KMS-11 (cell line): Measurements from ENCODE around the gene ZNF587.

ENCODE experiments used
- H2AFZ ChIP-seq: fragments of 200-600 bp; sonication (generic); 2 replicates; pipeline ENCODE4 v1.6.1; 2016; ENCODE audit warnings: antibody characterized with exemption, mixed run types, low read depth
- H3K27ac ChIP-seq: fragments of 200-600 bp; sonication (generic); 2 replicates; pipeline ENCODE4 v1.6.1; 2016; ENCODE audit warnings: mild to moderate bottlenecking, mixed run types
- H3K27me3 ChIP-seq: fragments of 200-600 bp; sonication (generic); 2 replicates; pipeline ENCODE4 v1.6.1; 2017; ENCODE audit warnings: mild to moderate bottlenecking, low read depth, mixed run types, moderate library complexity; ENCODE audit not compliant: insufficient read depth
- H3K36me3 ChIP-seq: fragments of 200-600 bp; sonication (generic); 2 replicates; pipeline ENCODE4 v1.6.1; 2017; ENCODE audit warnings: mild to moderate bottlenecking, mixed run types; ENCODE audit not compliant: insufficient read depth
- H3K4me1 ChIP-seq: fragments of 200-600 bp; sonication (generic); 2 replicates; pipeline ENCODE4 v1.6.1; 2016; ENCODE audit warnings: mild to moderate bottlenecking, low read depth, mixed run types; ENCODE audit not compliant: poor library complexity, severe bottlenecking
- H3K4me2 ChIP-seq: fragments of 200-600 bp; sonication (generic); 2 replicates; pipeline ENCODE4 v1.7.0; 2016; ENCODE audit warnings: mild to moderate bottlenecking, mixed run types
- H3K4me3 ChIP-seq: fragments of 200-600 bp; sonication (generic); IDR thresholded peaks from 2 replicates; pipeline ENCODE4 v1.6.1; 2017; ENCODE audit warnings: low read depth, low read length, mixed read lengths; ENCODE audit not compliant: insufficient read depth
- H3K79me2 ChIP-seq: fragments of 200-600 bp; sonication (generic); 2 replicates; pipeline ENCODE4 v1.6.1; 2016; ENCODE audit warnings: low read depth, mixed run types; ENCODE audit not compliant: insufficient read depth
- H3K9ac ChIP-seq: fragments of 200-600 bp; sonication (generic); 2 replicates; pipeline ENCODE4 v1.6.1; 2016; ENCODE audit warnings: mild to moderate bottlenecking, mixed run types
- H4K20me1 ChIP-seq: fragments of 200-600 bp; sonication (generic); 2 replicates; pipeline ENCODE4 v1.6.1; 2016; ENCODE audit warnings: mild to moderate bottlenecking, mixed run types; ENCODE audit not compliant: insufficient read depth
- TF ChIP-seq, protein P1 (sequence below): fragments of 200-600 bp; sonication (generic); conservative IDR thresholded peaks from 2 replicates; pipeline ENCODE4 v1.6.1; 2017; ENCODE audit warnings: low read depth, mild to moderate bottlenecking, antibody characterized with exemption, low read length, moderate library complexity, mixed read lengths

Gene ZNF587

GRCh38 chr19:57900311-57900710, 50.7 kb downstream of the ZNF587 start:
- Histone ChIP-seq H3K27me3 (no peaks in the 10 kb centered on the region), H3K9ac (no peak overlapping the region), H3K4me2 (no peak overlapping the region), H3K79me2 (no peaks in the 10 kb centered on the region), H3K4me3 (no peak overlapping the region), H3K4me1 (no peaks in the 10 kb centered on the region), H3K36me3 (no peaks in the 10 kb centered on the region), H2AFZ (no peak overlapping the region), H3K27ac (no peak overlapping the region), H4K20me1 (no peaks in the 10 kb centered on the region)
- TF ChIP-seq, protein P1, sequence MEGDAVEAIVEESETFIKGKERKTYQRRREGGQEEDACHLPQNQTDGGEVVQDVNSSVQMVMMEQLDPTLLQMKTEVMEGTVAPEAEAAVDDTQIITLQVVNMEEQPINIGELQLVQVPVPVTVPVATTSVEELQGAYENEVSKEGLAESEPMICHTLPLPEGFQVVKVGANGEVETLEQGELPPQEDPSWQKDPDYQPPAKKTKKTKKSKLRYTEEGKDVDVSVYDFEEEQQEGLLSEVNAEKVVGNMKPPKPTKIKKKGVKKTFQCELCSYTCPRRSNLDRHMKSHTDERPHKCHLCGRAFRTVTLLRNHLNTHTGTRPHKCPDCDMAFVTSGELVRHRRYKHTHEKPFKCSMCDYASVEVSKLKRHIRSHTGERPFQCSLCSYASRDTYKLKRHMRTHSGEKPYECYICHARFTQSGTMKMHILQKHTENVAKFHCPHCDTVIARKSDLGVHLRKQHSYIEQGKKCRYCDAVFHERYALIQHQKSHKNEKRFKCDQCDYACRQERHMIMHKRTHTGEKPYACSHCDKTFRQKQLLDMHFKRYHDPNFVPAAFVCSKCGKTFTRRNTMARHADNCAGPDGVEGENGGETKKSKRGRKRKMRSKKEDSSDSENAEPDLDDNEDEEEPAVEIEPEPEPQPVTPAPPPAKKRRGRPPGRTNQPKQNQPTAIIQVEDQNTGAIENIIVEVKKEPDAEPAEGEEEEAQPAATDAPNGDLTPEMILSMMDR = no peak

- H3K36me3 ChIP-seq = no peaks in the 10 kb centered on the region; the same call in 1 of the 2 replicates
- H3K27me3 ChIP-seq = no peaks in the 10 kb centered on the region
- TF ChIP-seq, protein P1 = no peak
- H3K4me3 ChIP-seq = no peak overlapping the region
- H3K4me2 ChIP-seq = no peak overlapping the region
- no peaks in the 10 kb centered on the region for H3K79me2 ChIP-seq
- no peaks in the 10 kb centered on the region for H3K4me1 ChIP-seq
- no peaks in the 10 kb centered on the region for H4K20me1 ChIP-seq
- H3K27ac ChIP-seq = no peak overlapping the region
- no peak overlapping the region for H3K9ac ChIP-seq
- no peak overlapping the region for H2AFZ ChIP-seq
Observed at GRCh38 chr19:57903618-57904184, 54.0 kb downstream of the ZNF587 start.

- H3K9ac ChIP-seq = no peak overlapping the region
- H3K36me3 ChIP-seq = no peaks in the 10 kb centered on the region; the same call in 1 of the 2 replicates
- H2AFZ ChIP-seq = no peak overlapping the region
- no peak overlapping the region for H3K4me2 ChIP-seq
- H3K4me1 ChIP-seq = no peaks in the 10 kb centered on the region
- no peaks in the 10 kb centered on the region for H4K20me1 ChIP-seq
- no peaks in the 10 kb centered on the region for H3K27me3 ChIP-seq
- no peaks in the 10 kb centered on the region for H3K79me2 ChIP-seq
- H3K27ac ChIP-seq = no peak overlapping the region
- TF ChIP-seq, protein P1 = no peak
- no peak overlapping the region for H3K4me3 ChIP-seq
Observed at GRCh38 chr19:57905258-57905657, 55.6 kb downstream of the ZNF587 start.

DNA sequence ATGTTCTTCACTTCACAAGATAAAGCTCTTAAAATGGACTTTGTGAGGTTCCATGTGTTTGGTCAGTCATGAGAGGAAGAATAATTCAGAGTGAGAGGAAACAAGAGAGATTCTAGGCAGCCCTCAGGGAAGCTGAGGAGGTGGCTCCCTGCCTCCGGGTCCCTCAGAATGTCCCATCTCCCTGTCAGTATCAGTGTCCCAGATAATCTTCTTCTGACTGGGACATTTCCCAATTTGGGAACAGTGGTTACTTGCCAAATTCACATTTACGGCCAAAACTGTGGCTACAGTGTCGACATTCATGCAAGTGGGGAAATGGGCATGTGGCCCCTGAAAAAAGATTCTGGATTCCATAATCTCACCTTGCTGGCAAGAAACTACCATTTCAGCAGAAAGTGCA, 57.7 kb downstream of the ZNF587 start:
- H3K4me2 ChIP-seq = no peak overlapping the region
- no peak overlapping the region for H2AFZ ChIP-seq
- no peaks in the 10 kb centered on the region for H4K20me1 ChIP-seq
- H3K9ac ChIP-seq = no peak overlapping the region
- no peaks in the 10 kb centered on the region for H3K27me3 ChIP-seq
- no peak overlapping the region for H3K4me3 ChIP-seq
- H3K27ac ChIP-seq = no peak overlapping the region
- TF ChIP-seq, protein P1 = no peak
- H3K4me1 ChIP-seq = no peaks in the 10 kb centered on the region
- no peaks in the 10 kb centered on the region for H3K79me2 ChIP-seq
- H3K36me3 ChIP-seq = peaks cover 5% of the 10 kb centered on the region; the same call in 1 of the 2 replicates
